DND-41 (cell line): ENCODE measurements around the gene ASB8.

Source experiments
- ATAC-seq: fragments of 200-7000 bp; cut with Tn5 transposase; 3 replicates; pipeline ENCODE4 v1.9.1; 2021; ENCODE audit warnings: low read depth; ENCODE audit not compliant: insufficient read depth
- DNase-seq: peaks from one replicate; pipeline ENCODE4 v3.0.0-alpha.2; 2020
- H2AFZ ChIP-seq: 2 replicates; pipeline ENCODE4 v1.6.0; 2012; ENCODE audit warnings: low read depth, low read length
- H3K27ac ChIP-seq: 2 replicates; pipeline ENCODE4 v1.5.1; 2012; ENCODE audit warnings: low read length, inconsistent platforms
- H3K27me3 ChIP-seq: fragments of 200-600 bp; sonication (generic); 2 replicates; pipeline ENCODE4 v1.6.0; 2012; ENCODE audit warnings: low read length, mild to moderate bottlenecking, inconsistent platforms; ENCODE audit not compliant: insufficient read depth, poor library complexity
- H3K36me3 ChIP-seq: 2 replicates; pipeline ENCODE4 v1.5.1; 2012; ENCODE audit warnings: low read length, inconsistent platforms; ENCODE audit not compliant: insufficient read depth
- H3K4me1 ChIP-seq: 2 replicates; pipeline ENCODE4 v1.5.1; 2012; ENCODE audit warnings: mild to moderate bottlenecking, low read length; ENCODE audit not compliant: insufficient read depth
- H3K4me2 ChIP-seq: 2 replicates; pipeline ENCODE4 v1.6.0; 2012; ENCODE audit warnings: mild to moderate bottlenecking, moderate library complexity, low read length, inconsistent platforms; ENCODE audit not compliant: insufficient read depth
- H3K4me3 ChIP-seq, 2 experiments: fragments of 200-600 bp in 1 of 2; shearing (Covaris generic) in 1 of 2; 2 replicates each; pipeline ENCODE4 v1.5.1; 2012 to 2016; ENCODE audit warnings: inconsistent platforms in 2 of 2, low read length in 2 of 2, mild to moderate bottlenecking in 2 of 2, low read depth in 1 of 2, moderate library complexity in 1 of 2
- H3K79me2 ChIP-seq: 2 replicates; pipeline ENCODE4 v1.6.0; 2012; ENCODE audit warnings: low read length, inconsistent platforms; ENCODE audit not compliant: insufficient read depth
- H3K9ac ChIP-seq: 2 replicates; pipeline ENCODE4 v1.6.0; 2012; ENCODE audit warnings: low read depth, mild to moderate bottlenecking, inconsistent platforms, low read length, moderate library complexity
- H3K9me3 ChIP-seq: 2 replicates; pipeline ENCODE4 v1.5.1; 2012; ENCODE audit warnings: low read length, moderate library complexity, mild to moderate bottlenecking, inconsistent platforms; ENCODE audit not compliant: insufficient read depth, severe bottlenecking
- H4K20me1 ChIP-seq: 2 replicates; pipeline ENCODE4 v1.6.0; 2012; ENCODE audit warnings: low read length; ENCODE audit not compliant: insufficient read depth
- EZH2 ChIP-seq: IDR thresholded peaks from 3 replicates; pipeline ENCODE4 v1.6.1; 2012; ENCODE audit warnings: borderline replicate concordance, low read depth, mild to moderate bottlenecking, moderate library complexity, low read length, inconsistent platforms; ENCODE audit not compliant: severe bottlenecking
- TF ChIP-seq, protein P1 (sequence below): IDR thresholded peaks from 2 replicates; pipeline ENCODE4 v1.5.1; 2012; ENCODE audit warnings: borderline replicate concordance, low read length, moderate library complexity, mild to moderate bottlenecking; ENCODE audit not compliant: poor library complexity, severe bottlenecking; ENCODE audit errors: extremely low read depth

ASB8 gene

GRCh38 chr12:48183876-48184548 lies 26.7 kb upstream of the ASB8 start:
- peaks cover 14% of the 10 kb centered on the region for H3K4me1 ChIP-seq
- no peak overlapping the region; the same call in 1 of the 2 replicates for H3K4me2 ChIP-seq
- H3K9me3 ChIP-seq = no peaks in the 10 kb centered on the region
- peaks cover 50% of the 10 kb centered on the region for H3K27me3 ChIP-seq
- H3K36me3 ChIP-seq = no peaks in the 10 kb centered on the region
- DNase-seq (no peak), ATAC-seq (no peak)
- TF ChIP-seq, protein P1, sequence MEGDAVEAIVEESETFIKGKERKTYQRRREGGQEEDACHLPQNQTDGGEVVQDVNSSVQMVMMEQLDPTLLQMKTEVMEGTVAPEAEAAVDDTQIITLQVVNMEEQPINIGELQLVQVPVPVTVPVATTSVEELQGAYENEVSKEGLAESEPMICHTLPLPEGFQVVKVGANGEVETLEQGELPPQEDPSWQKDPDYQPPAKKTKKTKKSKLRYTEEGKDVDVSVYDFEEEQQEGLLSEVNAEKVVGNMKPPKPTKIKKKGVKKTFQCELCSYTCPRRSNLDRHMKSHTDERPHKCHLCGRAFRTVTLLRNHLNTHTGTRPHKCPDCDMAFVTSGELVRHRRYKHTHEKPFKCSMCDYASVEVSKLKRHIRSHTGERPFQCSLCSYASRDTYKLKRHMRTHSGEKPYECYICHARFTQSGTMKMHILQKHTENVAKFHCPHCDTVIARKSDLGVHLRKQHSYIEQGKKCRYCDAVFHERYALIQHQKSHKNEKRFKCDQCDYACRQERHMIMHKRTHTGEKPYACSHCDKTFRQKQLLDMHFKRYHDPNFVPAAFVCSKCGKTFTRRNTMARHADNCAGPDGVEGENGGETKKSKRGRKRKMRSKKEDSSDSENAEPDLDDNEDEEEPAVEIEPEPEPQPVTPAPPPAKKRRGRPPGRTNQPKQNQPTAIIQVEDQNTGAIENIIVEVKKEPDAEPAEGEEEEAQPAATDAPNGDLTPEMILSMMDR = no peak
- TF ChIP-seq EZH2 = no peak
- no peaks in the 10 kb centered on the region for H4K20me1 ChIP-seq
- H3K79me2 ChIP-seq = no peaks in the 10 kb centered on the region
- H3K27ac ChIP-seq = no peak overlapping the region
- no peak overlapping the region for H3K9ac ChIP-seq
- H2AFZ ChIP-seq = no peak overlapping the region
- no peak overlapping the region for H3K4me3 ChIP-seq

- peak within 1 kb of the TSS in 1 of 2 experiments; percentile 56; a peak in 3 of 4 replicates for H3K4me3 ChIP-seq
- no peak within 1 kb of the TSS for H3K27ac ChIP-seq
- no peaks in the 10 kb centered on the region for H3K36me3 ChIP-seq
- H4K20me1 ChIP-seq = no peaks in the 10 kb centered on the region
- H3K27me3 ChIP-seq = peaks cover 49% of the 10 kb centered on the region
- DNase-seq (peak; percentile 46), ATAC-seq (peak; percentile 70)
- H3K9me3 ChIP-seq = no peaks in the 10 kb centered on the region
- peak within 1 kb of the TSS; percentile 36; the same call in 1 of the 2 replicates for H3K9ac ChIP-seq
- H3K4me2 ChIP-seq = peak within 1 kb of the TSS; percentile 69
- no peaks in the 10 kb centered on the region for H3K79me2 ChIP-seq
- peak; percentile 39 for TF ChIP-seq EZH2
- TF ChIP-seq, protein P1 = peak; percentile 29
- peaks cover 14% of the 10 kb centered on the region for H3K4me1 ChIP-seq
- H2AFZ ChIP-seq = peak within 1 kb of the TSS; percentile 68
These were observed 26.0 kb upstream of the ASB8 start, which contains the start of gene CCDC184 for GRCh38 chr12:48183091-48183875. CCDC184 (plus strand) TSS chr12:48183644; CDS start chr12:48184123, 479 bp downstream.

- Histone ChIP-seq H3K4me2 (peak overlapping the region; percentile 69), H3K9me3 (no peaks in the 10 kb centered on the region), H3K27ac (no peak overlapping the region), H3K9ac (peak overlapping the region; percentile 36; the same call in 1 of the 2 replicates), H3K4me3 (peak overlapping the region in 1 of 2 experiments; percentile 56; a peak in 3 of 4 replicates), H3K36me3 (no peaks in the 10 kb centered on the region), H4K20me1 (no peaks in the 10 kb centered on the region), H2AFZ (peak overlapping the region; percentile 68; the same call in 1 of the 2 replicates), H3K27me3 (peaks cover 45% of the 10 kb centered on the region), H3K79me2 (no peaks in the 10 kb centered on the region), H3K4me1 (peaks cover 14% of the 10 kb centered on the region)
- TF ChIP-seq EZH2 = no peak
- TF ChIP-seq, protein P1 = no peak
- DNase-seq (no peak), ATAC-seq (peak; percentile 13; the same call in 1 of the 3 replicates)
These were observed 25.3 kb upstream of the ASB8 start for GRCh38 chr12:48182631-48183030.
